Neuronal stem cell (in vitro differentiated cells): ENCODE results near the gene ADAMTSL5.
"Not testable (repeated sequence)": the region's sequence is repeated elsewhere in the genome, so short reads cannot be mapped to it uniquely, and the experiment has no call there.

Source experiments
- DNase-seq: peaks from one replicate; pipeline ENCODE4 v3.0.0-alpha.2; 2013; ENCODE audit warnings: low spot score
- H2AFZ ChIP-seq: one replicate; pipeline ENCODE4 v1.6.1; 2013; ENCODE audit warnings: mild to moderate bottlenecking, low read length, inconsistent platforms
- H2AK5ac ChIP-seq: 2 replicates; pipeline ENCODE4 v1.6.1; 2013; ENCODE audit warnings: low read depth, mild to moderate bottlenecking, inconsistent platforms, low read length, moderate library complexity, mixed read lengths
- H2BK120ac ChIP-seq: 2 replicates; pipeline ENCODE4 v1.6.1; 2013; ENCODE audit warnings: low read depth, mild to moderate bottlenecking, inconsistent platforms, low read length, moderate library complexity, mixed read lengths
- H2BK12ac ChIP-seq: one replicate; pipeline ENCODE4 v1.6.1; 2013; ENCODE audit warnings: low read length, inconsistent platforms
- H2BK15ac ChIP-seq: 2 replicates; pipeline ENCODE4 v1.6.1; 2013; ENCODE audit warnings: mild to moderate bottlenecking, low read length, inconsistent platforms, mixed read lengths
- H2BK5ac ChIP-seq: one replicate; pipeline ENCODE4 v1.6.1; 2013; ENCODE audit warnings: inconsistent platforms, mild to moderate bottlenecking, low read length, moderate library complexity
- H3K14ac ChIP-seq: one replicate; pipeline ENCODE4 v1.6.1; 2013; ENCODE audit warnings: low read length, inconsistent platforms
- H3K18ac ChIP-seq: 2 replicates; pipeline ENCODE4 v1.6.1; 2013; ENCODE audit warnings: low read length, inconsistent platforms
- H3K23ac ChIP-seq: 2 replicates; pipeline ENCODE4 v1.6.1; 2013; ENCODE audit warnings: low read depth, mild to moderate bottlenecking, mixed read lengths, low read length, inconsistent platforms; ENCODE audit not compliant: poor library complexity
- H3K27ac ChIP-seq: replicated peaks from 3 replicates; pipeline ENCODE4 v1.5.1; 2013; ENCODE audit warnings: low read length, inconsistent platforms
- H3K27me3 ChIP-seq, 3 experiments: 2 replicates each; pipeline ENCODE4 v1.6.1; 2013; ENCODE audit warnings: low read length in 3 of 3, mild to moderate bottlenecking in 2 of 3, inconsistent platforms in 1 of 3, low read depth in 1 of 3, mixed read lengths in 1 of 3, moderate library complexity in 1 of 3; ENCODE audit not compliant: control insufficient read depth in 3 of 3, insufficient read depth in 3 of 3
- H3K36me3 ChIP-seq, 2 donors: replicated peaks in 1 of 2; 2 replicates each; pipeline ENCODE4 v1.6.1; 2013; ENCODE audit warnings: low read length in 2 of 2; ENCODE audit not compliant: control insufficient read depth in 2 of 2, insufficient read depth in 2 of 2
- H3K4ac ChIP-seq: 2 replicates; pipeline ENCODE4 v1.6.1; 2013; ENCODE audit warnings: inconsistent platforms, mild to moderate bottlenecking, low read length, moderate library complexity
- H3K4me1 ChIP-seq, 2 donors: 1 replicate in 1 of 2; 2 replicates in 1 of 2; pipeline ENCODE4 v1.6.1; 2013; ENCODE audit warnings: low read length in 2 of 2, low read depth in 1 of 2; ENCODE audit not compliant: control insufficient read depth in 2 of 2, insufficient read depth in 1 of 2
- H3K4me2 ChIP-seq: one replicate; pipeline ENCODE4 v1.6.1; 2013; ENCODE audit warnings: mild to moderate bottlenecking, low read length, inconsistent platforms; ENCODE audit not compliant: insufficient read depth, poor library complexity, severe bottlenecking
- H3K4me3 ChIP-seq, 2 donors: 2 replicates each; pipeline ENCODE4 v1.5.1; 2013; ENCODE audit warnings: low read length in 2 of 2, mild to moderate bottlenecking in 2 of 2, inconsistent platforms in 1 of 2, moderate library complexity in 1 of 2
- H3K79me1 ChIP-seq: one replicate; pipeline ENCODE4 v1.6.1; 2013; ENCODE audit warnings: low read depth, mild to moderate bottlenecking, inconsistent platforms, low read length, moderate library complexity
- H3K9ac ChIP-seq: one replicate; pipeline ENCODE4 v1.6.1; 2013; ENCODE audit warnings: mild to moderate bottlenecking, low read depth, low read length, inconsistent platforms; ENCODE audit not compliant: poor library complexity
- H3K9me3 ChIP-seq, 2 donors: replicated peaks in 1 of 2; 2 replicates each; pipeline versions ENCODE3 to v1.6.1; 2013; ENCODE audit warnings: low read length in 2 of 2, mild to moderate bottlenecking in 2 of 2, inconsistent platforms in 1 of 2, low read depth in 1 of 2, mixed read lengths in 1 of 2, moderate library complexity in 1 of 2; ENCODE audit not compliant: control insufficient read depth in 2 of 2, insufficient read depth in 1 of 2
- H4K8ac ChIP-seq: one replicate; pipeline ENCODE4 v1.6.1; 2013; ENCODE audit warnings: low read depth, mild to moderate bottlenecking, inconsistent platforms, low read length, moderate library complexity
- H4K91ac ChIP-seq: one replicate; pipeline ENCODE4 v1.6.1; 2013; ENCODE audit warnings: low read length, low read depth, mild to moderate bottlenecking, inconsistent platforms; ENCODE audit not compliant: poor library complexity
- WGBS, 2 donors: extraction: QIAGEN DNeasy Blood & Tissue Kit; methylation state at CpG; one replicate each; pipeline ENCODE4 v1.1.7; 2013; ENCODE audit warnings: missing lambda C conversion rate in 2 of 2, mixed read lengths in 1 of 2; ENCODE audit not compliant: insufficient read length in 2 of 2, insufficient replicate concordance in 1 of 2; ENCODE audit errors: extremely low coverage in 2 of 2; 5-methylcytosine and 5-hydroxymethylcytosine counted together

The ADAMTSL5 gene

DNA sequence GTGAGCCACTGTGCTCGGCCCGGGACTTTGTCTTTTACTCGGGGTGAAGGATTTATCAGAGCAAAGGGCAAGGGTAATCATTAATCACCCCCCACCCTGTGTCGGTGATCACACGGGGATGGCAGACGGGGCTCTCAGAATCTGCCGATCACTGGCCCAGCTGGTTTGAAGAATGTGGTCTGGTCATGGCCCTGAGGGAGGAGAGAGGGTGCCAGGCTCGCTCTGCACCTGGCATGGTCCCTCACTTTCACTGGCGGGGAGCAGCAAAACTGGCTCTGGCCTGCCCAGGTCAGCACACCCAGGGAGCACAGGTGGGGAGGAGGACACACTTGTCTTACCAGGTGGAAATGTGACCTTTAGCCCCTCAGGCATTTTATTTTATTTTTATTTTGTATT lies 11.6 kb downstream of the ADAMTSL5 start:
- no peak overlapping the region for H3K14ac ChIP-seq
- H2AFZ ChIP-seq = no peak overlapping the region
- no peak overlapping the region for H3K4ac ChIP-seq
- H4K91ac ChIP-seq = no peak overlapping the region
- H3K27me3 ChIP-seq = peaks cover 0 to 19% (median 18%) of the 10 kb centered on the region in 3 experiments
- no peak overlapping the region for H2BK120ac ChIP-seq
- H3K9ac ChIP-seq = no peak overlapping the region
- H3K4me3 ChIP-seq = no peak overlapping the region
- H3K4me2 ChIP-seq = no peak overlapping the region
- H4K8ac ChIP-seq = no peak overlapping the region
- no peak overlapping the region for H3K27ac ChIP-seq
- H3K79me1 ChIP-seq = no peaks in the 10 kb centered on the region
- no peak for DNase-seq
- no peak overlapping the region for H3K23ac ChIP-seq
- no peak overlapping the region for H2BK15ac ChIP-seq
- no peak overlapping the region for H2AK5ac ChIP-seq
- no peaks in the 10 kb centered on the region for H3K36me3 ChIP-seq
- H3K18ac ChIP-seq = no peak overlapping the region
- H2BK12ac ChIP-seq = no peak overlapping the region
- H3K9me3 ChIP-seq = peaks cover 0 to 4% of the 10 kb centered on the region in 2 donors
- no peak overlapping the region for H2BK5ac ChIP-seq
- H3K4me1 ChIP-seq = peaks cover 7 to 10% of the 10 kb centered on the region in 2 donors
- no CpG with 5 or more reads among the region's 9 CpGs for WGBS, 2 donors

DNA sequence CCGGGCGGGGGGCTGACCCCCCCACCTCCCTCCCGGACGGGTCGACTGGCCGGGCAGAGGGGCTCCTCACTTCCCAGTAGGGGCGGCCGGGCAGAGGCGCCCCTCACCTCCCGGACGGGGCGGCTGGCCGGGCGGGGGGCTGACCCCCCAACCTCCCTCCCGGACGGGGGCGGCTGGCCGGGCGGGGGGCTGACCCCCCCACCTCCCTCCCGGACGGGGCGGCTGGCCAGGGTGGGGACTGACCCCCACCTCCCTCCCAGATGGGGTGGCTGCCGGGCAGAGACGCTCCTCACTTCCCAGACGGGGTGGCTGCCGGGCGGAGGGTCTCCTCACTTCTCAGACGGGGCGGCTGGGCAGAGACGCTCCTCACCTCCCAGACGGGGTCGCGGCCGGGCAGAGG lies 13.6 kb downstream of the ADAMTSL5 start:
- DNase-seq, H2AK5ac ChIP-seq, H3K4me2 ChIP-seq, H3K9me3 ChIP-seq, H3K9ac ChIP-seq, H3K23ac ChIP-seq, H3K14ac ChIP-seq, H2AFZ ChIP-seq, H4K8ac ChIP-seq, H3K79me1 ChIP-seq, H3K18ac ChIP-seq, H3K27ac ChIP-seq, H3K4ac ChIP-seq, H4K91ac ChIP-seq, H2BK5ac ChIP-seq, H2BK15ac ChIP-seq, H3K4me3 ChIP-seq, H2BK12ac ChIP-seq, H2BK120ac ChIP-seq, H3K36me3 ChIP-seq: not testable (repeated sequence)
- WGBS, 2 donors = no CpG with 5 or more reads among the region's 34 CpGs
- Histone ChIP-seq H3K4me1 (peaks cover 7 to 10% of the 10 kb centered on the region in 2 donors), H3K27me3 (peaks cover 0 to 16% (median 15%) of the 10 kb centered on the region in 3 experiments)

GRCh38 chr19:1497578-1498235 lies 15.1 kb downstream of the ADAMTSL5 start:
- peaks cover 0 to 4% (median 2%) of the 10 kb centered on the region in 3 experiments for H3K27me3 ChIP-seq
- H2BK5ac ChIP-seq = peak overlapping the region; percentile 63
- no peak overlapping the region for H4K8ac ChIP-seq
- H2BK15ac ChIP-seq = peak overlapping the region; percentile 62
- H2BK12ac ChIP-seq = peak overlapping the region; percentile 12
- H3K9ac ChIP-seq = no peak overlapping the region
- no peak overlapping the region for H3K14ac ChIP-seq
- H3K79me1 ChIP-seq = no peaks in the 10 kb centered on the region
- H3K18ac ChIP-seq = peak overlapping the region; percentile 89
- no peak overlapping the region for H2BK120ac ChIP-seq
- WGBS, 2 donors = no CpG with 5 or more reads among the region's 25 CpGs
- H3K4me3 ChIP-seq = no peak overlapping the region
- DNase-seq = no peak
- peaks cover 0 to 2% of the 10 kb centered on the region in 2 donors for H3K9me3 ChIP-seq
- H2AFZ ChIP-seq = no peak overlapping the region
- H3K4ac ChIP-seq = no peak overlapping the region
- peak overlapping the region; percentile 96 for H2AK5ac ChIP-seq
- H4K91ac ChIP-seq = no peak overlapping the region
- peaks cover 6 to 8% of the 10 kb centered on the region in 2 donors for H3K4me1 ChIP-seq
- no peak overlapping the region for H3K23ac ChIP-seq
- H3K4me2 ChIP-seq = no peak overlapping the region
- H3K27ac ChIP-seq = no peak overlapping the region
- no peaks in the 10 kb centered on the region for H3K36me3 ChIP-seq

- H3K27me3 ChIP-seq = peaks cover 0 to 10% (median 6%) of the 10 kb centered on the region in 3 experiments
- peaks cover 0 to 2% of the 10 kb centered on the region in 2 donors for H3K9me3 ChIP-seq
- H2BK15ac ChIP-seq = peak overlapping the region; percentile 62
- H3K4me3 ChIP-seq = peak overlapping the region in 1 of 2 donors; percentile 51
- no peaks in the 10 kb centered on the region for H3K79me1 ChIP-seq
- no peak overlapping the region for H3K9ac ChIP-seq
- no peak overlapping the region for H2AFZ ChIP-seq
- H2BK5ac ChIP-seq = peak overlapping the region; percentile 63
- no peak overlapping the region for H2BK120ac ChIP-seq
- peak overlapping the region; percentile 89 for H3K18ac ChIP-seq
- H3K4me1 ChIP-seq = peaks cover 7 to 12% of the 10 kb centered on the region in 2 donors
- peak overlapping the region; percentile 96 for H2AK5ac ChIP-seq
- peak overlapping the region; percentile 29 for H3K23ac ChIP-seq
- peak overlapping the region; percentile 43 for H4K91ac ChIP-seq
- DNase-seq = no peak
- no peak overlapping the region for H3K27ac ChIP-seq
- no CpG with 5 or more reads among the region's 39 CpGs for WGBS, 2 donors
- H3K4ac ChIP-seq = no peak overlapping the region
- no peak overlapping the region for H4K8ac ChIP-seq
- H3K4me2 ChIP-seq = no peak overlapping the region
- H3K14ac ChIP-seq = peak overlapping the region; percentile 67
- H3K36me3 ChIP-seq = no peaks in the 10 kb centered on the region
- H2BK12ac ChIP-seq = peak overlapping the region; percentile 95
These were observed 15.9 kb downstream of the ADAMTSL5 start for GRCh38 chr19:1496714-1497577.
